Fibroblast of pulmonary artery (primary cell): Measurements from ENCODE around the gene TACR2.

Experiments used
- DNase-seq: peaks from one replicate; pipeline ENCODE4 v3.0.0-alpha.2; 2010; ENCODE audit warnings: low read depth
- H3K4me3 ChIP-seq: replicated peaks from 2 replicates; pipeline ENCODE4 v1.5.1; 2011; ENCODE audit warnings: low read depth, mild to moderate bottlenecking, control low read depth, low read length, moderate library complexity
- TF ChIP-seq, protein P1 (sequence below): IDR thresholded peaks from 2 replicates; pipeline ENCODE4 v1.5.1; 2011; ENCODE audit warnings: mild to moderate bottlenecking, control low read depth, low read length, inconsistent platforms; ENCODE audit errors: missing control alignments

The TACR2 gene

GRCh38 chr10:69461243-69462025, 44.7 kb upstream of the TACR2 start:
- H3K4me3 ChIP-seq: no peak overlapping the region
- TF ChIP-seq, protein P1, sequence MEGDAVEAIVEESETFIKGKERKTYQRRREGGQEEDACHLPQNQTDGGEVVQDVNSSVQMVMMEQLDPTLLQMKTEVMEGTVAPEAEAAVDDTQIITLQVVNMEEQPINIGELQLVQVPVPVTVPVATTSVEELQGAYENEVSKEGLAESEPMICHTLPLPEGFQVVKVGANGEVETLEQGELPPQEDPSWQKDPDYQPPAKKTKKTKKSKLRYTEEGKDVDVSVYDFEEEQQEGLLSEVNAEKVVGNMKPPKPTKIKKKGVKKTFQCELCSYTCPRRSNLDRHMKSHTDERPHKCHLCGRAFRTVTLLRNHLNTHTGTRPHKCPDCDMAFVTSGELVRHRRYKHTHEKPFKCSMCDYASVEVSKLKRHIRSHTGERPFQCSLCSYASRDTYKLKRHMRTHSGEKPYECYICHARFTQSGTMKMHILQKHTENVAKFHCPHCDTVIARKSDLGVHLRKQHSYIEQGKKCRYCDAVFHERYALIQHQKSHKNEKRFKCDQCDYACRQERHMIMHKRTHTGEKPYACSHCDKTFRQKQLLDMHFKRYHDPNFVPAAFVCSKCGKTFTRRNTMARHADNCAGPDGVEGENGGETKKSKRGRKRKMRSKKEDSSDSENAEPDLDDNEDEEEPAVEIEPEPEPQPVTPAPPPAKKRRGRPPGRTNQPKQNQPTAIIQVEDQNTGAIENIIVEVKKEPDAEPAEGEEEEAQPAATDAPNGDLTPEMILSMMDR: no peak
- DNase-seq: no peak

GRCh38 chr10:69460576-69461242, 44.0 kb upstream of the TACR2 start:
- H3K4me3 ChIP-seq: no peak overlapping the region
- TF ChIP-seq, protein P1: no peak
- DNase-seq: no peak

GRCh38 chr10:69459893-69460575, 43.3 kb upstream of the TACR2 start:
- DNase-seq: no peak
- H3K4me3 ChIP-seq: no peak overlapping the region
- TF ChIP-seq, protein P1: no peak

- no peak overlapping the region for H3K4me3 ChIP-seq
- TF ChIP-seq, protein P1: no peak
- DNase-seq: no peak
Measured at GRCh38 chr10:69459101-69459790, 42.5 kb upstream of the TACR2 start.

- DNase-seq: no peak
- TF ChIP-seq, protein P1: no peak
- no peak overlapping the region for H3K4me3 ChIP-seq
Measured at GRCh38 chr10:69458430-69459100, 41.8 kb upstream of the TACR2 start.

DNA sequence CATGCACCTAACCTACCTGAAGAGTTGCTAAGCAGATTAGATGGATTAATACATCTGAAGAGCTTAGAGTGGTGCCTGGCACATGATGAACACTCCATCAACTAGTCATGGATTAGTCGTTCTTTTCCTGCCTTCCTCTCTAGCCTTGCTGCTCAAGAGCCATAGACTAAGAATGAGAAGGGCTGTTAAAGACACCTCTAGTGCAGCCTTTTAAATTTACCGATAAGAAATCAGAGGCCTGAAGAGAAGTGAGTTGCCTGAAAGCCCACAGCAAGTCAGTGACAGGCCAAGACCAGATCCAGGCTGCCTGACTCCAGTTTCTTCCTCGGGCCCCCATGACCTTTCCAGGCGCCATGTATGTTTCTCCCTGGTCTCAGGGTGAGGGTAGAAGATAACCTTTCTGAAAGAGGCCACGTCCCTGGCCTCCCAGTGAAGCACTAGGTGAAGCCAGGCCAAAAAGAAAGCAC, 41.1 kb upstream of the TACR2 start:
- H3K4me3 ChIP-seq: no peak overlapping the region
- TF ChIP-seq, protein P1: no peak
- no peak for DNase-seq
